ENCODE results near the gene SPRR2G.
"Not testable (repeated sequence)": the region's sequence is repeated elsewhere in the genome, so short reads cannot be mapped to it uniquely, and the experiment has no call there.

- not testable (repeated sequence) for TF ChIP-seq MAX (IDR thresholded peaks at IDR 0.05); SIN3A (conservative IDR thresholded peaks at IDR 0.05 in 1 of 2, IDR thresholded peaks at IDR 0.05 in 1 of 2; ENCODE audit: low read depth in 1 of 2, low read length in 2 of 2); EGR1 (IDR thresholded peaks at IDR 0.05; ENCODE audit: borderline replicate concordance, low read depth, low read length); ZNF274 (IDR thresholded peaks at IDR 0.05; ENCODE audit: borderline replicate concordance, extremely low read depth, low read length); CHD1 (IDR thresholded peaks at IDR 0.05; ENCODE audit: low read depth, low read length); SP1 (IDR thresholded peaks at IDR 0.05; ENCODE audit: low read depth, low read length); POLR2AphosphoS5 (IDR thresholded peaks at IDR 0.05; ENCODE audit: low read depth, low read length); CTCF (IDR thresholded peaks at IDR 0.05; ENCODE audit: control extremely low read depth in 1 of 3, insufficient read depth in 1 of 3, low read depth in 1 of 3, low read length in 3 of 3); CBX8 (IDR thresholded peaks at IDR 0.05; ENCODE audit: borderline replicate concordance, low read depth, low read length); RBBP5 (IDR thresholded peaks at IDR 0.05; ENCODE audit: borderline replicate concordance, low read depth, low read length); CBX5 (IDR thresholded peaks at IDR 0.05; ENCODE audit: low read depth, low read length); ATF3 (IDR thresholded peaks at IDR 0.05; ENCODE audit: insufficient read depth, low read depth, low read length); HDAC2 (IDR thresholded peaks at IDR 0.05; ENCODE audit: borderline replicate concordance in 1 of 2, low read depth in 2 of 2, low read length in 2 of 2)
Observed at GRCh38 chr1:153188301-153188700, 37.6 kb upstream of the SPRR2G start.

Data from H1 (cell line).